ENCODE data around the gene EHD4.
A peak's percentile ranks its signal among the peaks of the same experiment; 100 is the strongest.

Gene EHD4

DNA sequence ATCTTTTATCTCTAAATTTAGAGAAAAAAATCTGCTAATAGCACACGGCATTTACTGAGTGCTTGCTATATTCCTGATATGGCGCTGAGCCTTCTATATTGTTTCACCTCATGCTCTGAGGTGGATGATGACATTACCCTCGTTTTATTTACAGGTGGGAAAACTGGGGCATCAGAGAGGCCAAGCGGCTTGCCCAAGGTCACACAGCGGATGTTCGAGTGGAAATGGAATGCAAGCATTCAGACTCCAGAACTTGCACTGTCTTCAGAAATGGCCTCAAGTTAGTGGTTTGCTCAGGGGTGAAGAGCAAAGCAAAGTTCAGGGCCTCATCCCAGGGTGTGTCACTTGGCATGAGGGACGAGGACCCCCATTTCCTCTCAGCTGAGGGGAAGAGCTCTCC lies 17.3 kb downstream of the EHD4 start:
- Mint-ChIP-seq H3K4me3 (no peak overlapping the region), H3K9me3 (no peaks in the 10 kb centered on the region), H3K4me1 (peaks cover 44% of the 10 kb centered on the region), H3K36me3 (ENCODE audit: low read depth) (peaks cover 19% of the 10 kb centered on the region), H3K27ac (no peak overlapping the region), H3K27me3 (ENCODE audit: low read depth, poor library complexity) (no peaks in the 10 kb centered on the region)
- no peak for DNase-seq
- TF ChIP-seq, protein P1, sequence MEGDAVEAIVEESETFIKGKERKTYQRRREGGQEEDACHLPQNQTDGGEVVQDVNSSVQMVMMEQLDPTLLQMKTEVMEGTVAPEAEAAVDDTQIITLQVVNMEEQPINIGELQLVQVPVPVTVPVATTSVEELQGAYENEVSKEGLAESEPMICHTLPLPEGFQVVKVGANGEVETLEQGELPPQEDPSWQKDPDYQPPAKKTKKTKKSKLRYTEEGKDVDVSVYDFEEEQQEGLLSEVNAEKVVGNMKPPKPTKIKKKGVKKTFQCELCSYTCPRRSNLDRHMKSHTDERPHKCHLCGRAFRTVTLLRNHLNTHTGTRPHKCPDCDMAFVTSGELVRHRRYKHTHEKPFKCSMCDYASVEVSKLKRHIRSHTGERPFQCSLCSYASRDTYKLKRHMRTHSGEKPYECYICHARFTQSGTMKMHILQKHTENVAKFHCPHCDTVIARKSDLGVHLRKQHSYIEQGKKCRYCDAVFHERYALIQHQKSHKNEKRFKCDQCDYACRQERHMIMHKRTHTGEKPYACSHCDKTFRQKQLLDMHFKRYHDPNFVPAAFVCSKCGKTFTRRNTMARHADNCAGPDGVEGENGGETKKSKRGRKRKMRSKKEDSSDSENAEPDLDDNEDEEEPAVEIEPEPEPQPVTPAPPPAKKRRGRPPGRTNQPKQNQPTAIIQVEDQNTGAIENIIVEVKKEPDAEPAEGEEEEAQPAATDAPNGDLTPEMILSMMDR (IDR thresholded peaks at IDR 0.05): no peak

DNA sequence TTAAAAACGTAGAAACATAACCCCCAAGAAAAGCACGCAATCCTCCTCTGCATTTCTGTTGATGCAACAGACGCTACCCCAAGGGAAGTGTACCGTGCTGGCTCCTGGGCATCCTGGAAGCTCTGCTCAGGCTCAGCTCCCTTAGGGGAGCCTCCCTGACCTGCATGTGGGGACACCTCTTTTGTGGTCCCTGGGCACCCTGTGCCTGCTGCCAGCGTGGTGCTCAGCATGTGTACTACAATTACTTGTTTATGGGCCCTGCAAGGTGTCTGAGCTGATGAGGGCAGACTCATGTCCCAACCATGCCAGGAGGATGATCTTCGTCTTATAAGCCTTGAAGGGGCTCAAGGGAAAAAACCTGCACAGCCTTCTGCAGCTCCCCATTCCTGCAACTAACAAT lies 18.3 kb downstream of the EHD4 start:
- no peak for DNase-seq
- H3K4me1 Mint-ChIP-seq: peaks cover 54% of the 10 kb centered on the region
- TF ChIP-seq, protein P1 (IDR thresholded peaks at IDR 0.05): no peak
- H3K9me3 Mint-ChIP-seq: no peaks in the 10 kb centered on the region
- no peak overlapping the region for H3K4me3 Mint-ChIP-seq
- H3K27ac Mint-ChIP-seq: no peak overlapping the region
- peaks cover 13% of the 10 kb centered on the region for H3K36me3 Mint-ChIP-seq (ENCODE audit: low read depth)
- H3K27me3 Mint-ChIP-seq (ENCODE audit: low read depth, poor library complexity): no peaks in the 10 kb centered on the region

DNA sequence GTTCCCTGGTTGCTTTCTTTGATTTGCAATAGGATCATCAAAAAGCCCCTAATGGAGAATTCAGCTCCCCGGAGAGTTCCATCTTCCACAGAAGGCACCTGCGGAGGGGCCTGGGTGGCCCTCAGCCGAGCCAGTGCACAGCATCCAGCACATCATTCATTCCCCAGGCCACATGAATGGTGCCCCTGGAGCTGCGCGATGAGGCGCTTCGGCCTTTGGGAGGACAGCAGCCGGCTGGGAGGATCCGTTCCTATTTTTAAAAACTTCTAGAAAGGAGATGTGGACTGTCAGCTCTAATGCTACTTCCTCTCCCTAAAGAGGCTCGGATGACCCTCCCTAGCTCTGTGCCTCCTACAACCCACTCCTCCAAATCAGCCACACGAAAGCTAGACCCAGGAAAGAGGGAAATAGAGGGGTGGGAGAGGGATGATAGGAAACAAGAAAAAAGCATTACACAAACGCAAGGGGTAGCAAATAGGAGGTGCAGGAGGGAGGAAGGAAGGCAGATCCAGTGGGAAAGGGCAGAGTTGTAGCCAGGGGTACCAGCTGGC lies 20.3 kb downstream of the EHD4 start:
- TF ChIP-seq, protein P1 (IDR thresholded peaks at IDR 0.05): no peak
- H3K36me3 Mint-ChIP-seq (ENCODE audit: low read depth): peaks cover 6% of the 10 kb centered on the region
- DNase-seq: no peak
- peak overlapping the region; percentile 27 for H3K27ac Mint-ChIP-seq
- H3K27me3 Mint-ChIP-seq (ENCODE audit: low read depth, poor library complexity): no peaks in the 10 kb centered on the region
- no peak overlapping the region for H3K4me3 Mint-ChIP-seq
- H3K9me3 Mint-ChIP-seq: no peaks in the 10 kb centered on the region
- peaks cover 39% of the 10 kb centered on the region for H3K4me1 Mint-ChIP-seq

DNA sequence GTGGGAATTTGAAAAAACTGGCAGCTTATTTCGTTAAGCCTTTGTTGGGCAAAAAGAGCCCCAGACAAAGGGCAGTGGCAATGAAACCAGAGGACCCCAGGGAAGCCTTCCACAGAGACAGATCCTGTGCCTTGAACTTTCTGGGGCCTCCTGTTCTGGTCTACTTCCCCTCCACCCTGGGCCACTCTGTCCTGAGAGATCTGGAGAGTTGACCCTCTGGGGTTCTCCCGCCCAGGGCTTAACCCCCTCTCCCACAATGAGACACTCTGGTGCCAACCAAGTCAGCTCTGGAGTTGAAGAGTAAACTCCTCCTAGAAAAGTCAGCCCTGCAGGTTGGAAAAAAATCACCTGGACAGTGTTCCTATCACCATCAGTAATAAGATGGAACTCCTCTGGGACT lies 20.8 kb downstream of the EHD4 start:
- Mint-ChIP-seq H3K36me3 (ENCODE audit: low read depth) (peaks cover 6% of the 10 kb centered on the region), H3K4me1 (peaks cover 34% of the 10 kb centered on the region), H3K9me3 (no peaks in the 10 kb centered on the region), H3K27me3 (ENCODE audit: low read depth, poor library complexity) (no peaks in the 10 kb centered on the region), H3K4me3 (no peak overlapping the region), H3K27ac (no peak overlapping the region)
- no peak for DNase-seq
- TF ChIP-seq, protein P1 (IDR thresholded peaks at IDR 0.05): no peak

DNA sequence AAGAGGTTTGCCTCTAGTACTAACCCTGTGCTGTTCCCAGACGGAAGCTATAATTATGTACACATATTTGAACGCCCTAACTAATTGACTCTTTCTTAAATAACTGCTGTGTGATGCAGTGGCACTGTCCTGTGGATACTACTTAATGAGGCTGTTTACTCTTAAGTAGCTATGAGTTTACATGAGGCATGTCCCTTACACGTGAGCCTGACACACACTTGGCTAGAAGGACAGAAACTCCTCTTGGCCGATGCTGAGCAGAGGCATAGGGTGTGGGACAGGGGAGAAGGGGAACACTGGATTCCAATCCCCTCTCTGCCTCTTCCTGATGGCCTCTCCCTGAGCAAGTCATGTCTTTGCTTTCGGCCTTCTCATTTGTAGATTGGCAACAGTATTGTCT lies 21.9 kb downstream of the EHD4 start:
- Mint-ChIP-seq H3K4me1 (peaks cover 23% of the 10 kb centered on the region), H3K27ac (no peak overlapping the region), H3K36me3 (ENCODE audit: low read depth) (peaks cover 6% of the 10 kb centered on the region), H3K27me3 (ENCODE audit: low read depth, poor library complexity) (peaks cover 2% of the 10 kb centered on the region), H3K4me3 (no peak overlapping the region), H3K9me3 (no peaks in the 10 kb centered on the region)
- TF ChIP-seq, protein P1 (IDR thresholded peaks at IDR 0.05): no peak
- no peak for DNase-seq

DNA sequence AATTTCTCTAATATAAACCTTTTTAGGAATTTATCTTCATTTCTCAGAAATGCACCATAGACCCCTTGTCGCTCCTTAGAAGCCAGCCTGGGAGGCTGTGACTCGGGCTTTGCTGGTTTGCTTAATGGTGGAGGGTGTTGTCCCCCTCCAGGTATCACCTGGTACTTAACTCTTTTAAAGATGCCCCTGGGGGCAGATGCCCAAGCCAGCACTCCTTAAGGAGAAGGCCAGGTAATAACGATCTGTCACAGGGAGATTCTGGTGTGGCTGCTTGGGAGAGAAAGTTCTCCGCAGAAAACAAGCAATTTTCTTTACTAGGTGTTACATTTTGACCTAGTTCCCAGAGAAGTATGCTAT lies 22.3 kb downstream of the EHD4 start:
- no peak overlapping the region for H3K27ac Mint-ChIP-seq
- H3K4me3 Mint-ChIP-seq: no peak overlapping the region
- TF ChIP-seq, protein P1 (IDR thresholded peaks at IDR 0.05): no peak
- DNase-seq: no peak
- H3K9me3 Mint-ChIP-seq: no peaks in the 10 kb centered on the region
- H3K27me3 Mint-ChIP-seq (ENCODE audit: low read depth, poor library complexity): peaks cover 2% of the 10 kb centered on the region
- peaks cover 23% of the 10 kb centered on the region for H3K4me1 Mint-ChIP-seq
- peaks cover 6% of the 10 kb centered on the region for H3K36me3 Mint-ChIP-seq (ENCODE audit: low read depth)
